Measurements from ENCODE around the gene BARX1.

BARX1 gene

DNA sequence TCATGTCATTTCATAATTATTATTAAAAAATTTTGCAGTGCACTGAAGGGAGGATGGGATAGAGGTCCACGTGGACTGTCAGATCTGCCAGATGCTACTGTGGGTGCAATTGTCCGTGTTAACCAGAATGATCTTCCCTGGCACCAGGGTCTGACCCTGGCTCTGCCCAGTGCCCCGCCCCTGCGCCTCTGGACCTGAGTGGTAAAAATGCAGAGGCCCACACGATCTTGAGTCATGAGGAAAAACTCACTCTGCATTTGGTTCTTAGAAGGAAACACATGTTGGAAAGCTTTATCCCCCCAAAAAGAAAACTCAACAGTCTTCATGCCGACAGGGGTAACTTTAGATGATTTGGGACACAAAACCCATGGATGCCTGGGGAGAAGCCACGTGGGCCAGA lies 20.1 kb upstream of the BARX1 start:
- TF ChIP-seq ZSCAN30 (tag by site-specific recombination; IDR thresholded peaks at IDR 0.05) (no peak), SETDB1 (IDR thresholded peaks at IDR 0.05; ENCODE audit: insufficient read length, low read length) (no peak), ZNF37A (tag by site-specific recombination; IDR thresholded peaks at IDR 0.05) (no peak), ZNF175 (tag by site-specific recombination; IDR thresholded peaks at IDR 0.05) (no peak), MYNN (tag by site-specific recombination; IDR thresholded peaks at IDR 0.05; ENCODE audit: borderline replicate concordance) (no peak), ZNF529 (tag by site-specific recombination; IDR thresholded peaks at IDR 0.05; ENCODE audit: insufficient replicate concordance) (no peak), ZNF292 (tag by site-specific recombination; IDR thresholded peaks at IDR 0.05; ENCODE audit: borderline replicate concordance, low read depth) (no peak), ZNF138 (tag by site-specific recombination; IDR thresholded peaks at IDR 0.05; ENCODE audit: borderline replicate concordance) (no peak), SP2 (tag by site-specific recombination; IDR thresholded peaks at IDR 0.05) (no peak), ZNF140 (tag by site-specific recombination; IDR thresholded peaks at IDR 0.05) (no peak), ZNF558 (tag by site-specific recombination; IDR thresholded peaks at IDR 0.05) (no peak), ZNF664 (tag by site-specific recombination; IDR thresholded peaks at IDR 0.05) (no peak)
- TF ChIP-seq, protein P1, sequence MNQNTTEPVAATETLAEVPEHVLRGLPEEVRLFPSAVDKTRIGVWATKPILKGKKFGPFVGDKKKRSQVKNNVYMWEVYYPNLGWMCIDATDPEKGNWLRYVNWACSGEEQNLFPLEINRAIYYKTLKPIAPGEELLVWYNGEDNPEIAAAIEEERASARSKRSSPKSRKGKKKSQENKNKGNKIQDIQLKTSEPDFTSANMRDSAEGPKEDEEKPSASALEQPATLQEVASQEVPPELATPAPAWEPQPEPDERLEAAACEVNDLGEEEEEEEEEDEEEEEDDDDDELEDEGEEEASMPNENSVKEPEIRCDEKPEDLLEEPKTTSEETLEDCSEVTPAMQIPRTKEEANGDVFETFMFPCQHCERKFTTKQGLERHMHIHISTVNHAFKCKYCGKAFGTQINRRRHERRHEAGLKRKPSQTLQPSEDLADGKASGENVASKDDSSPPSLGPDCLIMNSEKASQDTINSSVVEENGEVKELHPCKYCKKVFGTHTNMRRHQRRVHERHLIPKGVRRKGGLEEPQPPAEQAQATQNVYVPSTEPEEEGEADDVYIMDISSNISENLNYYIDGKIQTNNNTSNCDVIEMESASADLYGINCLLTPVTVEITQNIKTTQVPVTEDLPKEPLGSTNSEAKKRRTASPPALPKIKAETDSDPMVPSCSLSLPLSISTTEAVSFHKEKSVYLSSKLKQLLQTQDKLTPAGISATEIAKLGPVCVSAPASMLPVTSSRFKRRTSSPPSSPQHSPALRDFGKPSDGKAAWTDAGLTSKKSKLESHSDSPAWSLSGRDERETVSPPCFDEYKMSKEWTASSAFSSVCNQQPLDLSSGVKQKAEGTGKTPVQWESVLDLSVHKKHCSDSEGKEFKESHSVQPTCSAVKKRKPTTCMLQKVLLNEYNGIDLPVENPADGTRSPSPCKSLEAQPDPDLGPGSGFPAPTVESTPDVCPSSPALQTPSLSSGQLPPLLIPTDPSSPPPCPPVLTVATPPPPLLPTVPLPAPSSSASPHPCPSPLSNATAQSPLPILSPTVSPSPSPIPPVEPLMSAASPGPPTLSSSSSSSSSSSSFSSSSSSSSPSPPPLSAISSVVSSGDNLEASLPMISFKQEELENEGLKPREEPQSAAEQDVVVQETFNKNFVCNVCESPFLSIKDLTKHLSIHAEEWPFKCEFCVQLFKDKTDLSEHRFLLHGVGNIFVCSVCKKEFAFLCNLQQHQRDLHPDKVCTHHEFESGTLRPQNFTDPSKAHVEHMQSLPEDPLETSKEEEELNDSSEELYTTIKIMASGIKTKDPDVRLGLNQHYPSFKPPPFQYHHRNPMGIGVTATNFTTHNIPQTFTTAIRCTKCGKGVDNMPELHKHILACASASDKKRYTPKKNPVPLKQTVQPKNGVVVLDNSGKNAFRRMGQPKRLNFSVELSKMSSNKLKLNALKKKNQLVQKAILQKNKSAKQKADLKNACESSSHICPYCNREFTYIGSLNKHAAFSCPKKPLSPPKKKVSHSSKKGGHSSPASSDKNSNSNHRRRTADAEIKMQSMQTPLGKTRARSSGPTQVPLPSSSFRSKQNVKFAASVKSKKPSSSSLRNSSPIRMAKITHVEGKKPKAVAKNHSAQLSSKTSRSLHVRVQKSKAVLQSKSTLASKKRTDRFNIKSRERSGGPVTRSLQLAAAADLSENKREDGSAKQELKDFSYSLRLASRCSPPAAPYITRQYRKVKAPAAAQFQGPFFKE (tag by site-specific recombination; IDR thresholded peaks at IDR 0.05; ENCODE audit: borderline replicate concordance), result no peak
- TF ChIP-seq, protein P2, sequence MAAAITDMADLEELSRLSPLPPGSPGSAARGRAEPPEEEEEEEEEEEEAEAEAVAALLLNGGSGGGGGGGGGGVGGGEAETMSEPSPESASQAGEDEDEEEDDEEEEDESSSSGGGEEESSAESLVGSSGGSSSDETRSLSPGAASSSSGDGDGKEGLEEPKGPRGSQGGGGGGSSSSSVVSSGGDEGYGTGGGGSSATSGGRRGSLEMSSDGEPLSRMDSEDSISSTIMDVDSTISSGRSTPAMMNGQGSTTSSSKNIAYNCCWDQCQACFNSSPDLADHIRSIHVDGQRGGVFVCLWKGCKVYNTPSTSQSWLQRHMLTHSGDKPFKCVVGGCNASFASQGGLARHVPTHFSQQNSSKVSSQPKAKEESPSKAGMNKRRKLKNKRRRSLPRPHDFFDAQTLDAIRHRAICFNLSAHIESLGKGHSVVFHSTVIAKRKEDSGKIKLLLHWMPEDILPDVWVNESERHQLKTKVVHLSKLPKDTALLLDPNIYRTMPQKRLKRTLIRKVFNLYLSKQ (tag by site-specific recombination; IDR thresholded peaks at IDR 0.05; ENCODE audit: borderline replicate concordance), result no peak
- TF ChIP-seq, protein P3, sequence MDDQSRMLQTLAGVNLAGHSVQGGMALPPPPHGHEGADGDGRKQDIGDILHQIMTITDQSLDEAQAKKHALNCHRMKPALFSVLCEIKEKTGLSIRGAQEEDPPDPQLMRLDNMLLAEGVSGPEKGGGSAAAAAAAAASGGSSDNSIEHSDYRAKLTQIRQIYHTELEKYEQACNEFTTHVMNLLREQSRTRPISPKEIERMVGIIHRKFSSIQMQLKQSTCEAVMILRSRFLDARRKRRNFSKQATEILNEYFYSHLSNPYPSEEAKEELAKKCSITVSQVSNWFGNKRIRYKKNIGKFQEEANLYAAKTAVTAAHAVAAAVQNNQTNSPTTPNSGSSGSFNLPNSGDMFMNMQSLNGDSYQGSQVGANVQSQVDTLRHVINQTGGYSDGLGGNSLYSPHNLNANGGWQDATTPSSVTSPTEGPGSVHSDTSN (CRISPR knock-in tag; IDR thresholded peaks at IDR 0.05), result no peak
- TF ChIP-seq, protein P4, sequence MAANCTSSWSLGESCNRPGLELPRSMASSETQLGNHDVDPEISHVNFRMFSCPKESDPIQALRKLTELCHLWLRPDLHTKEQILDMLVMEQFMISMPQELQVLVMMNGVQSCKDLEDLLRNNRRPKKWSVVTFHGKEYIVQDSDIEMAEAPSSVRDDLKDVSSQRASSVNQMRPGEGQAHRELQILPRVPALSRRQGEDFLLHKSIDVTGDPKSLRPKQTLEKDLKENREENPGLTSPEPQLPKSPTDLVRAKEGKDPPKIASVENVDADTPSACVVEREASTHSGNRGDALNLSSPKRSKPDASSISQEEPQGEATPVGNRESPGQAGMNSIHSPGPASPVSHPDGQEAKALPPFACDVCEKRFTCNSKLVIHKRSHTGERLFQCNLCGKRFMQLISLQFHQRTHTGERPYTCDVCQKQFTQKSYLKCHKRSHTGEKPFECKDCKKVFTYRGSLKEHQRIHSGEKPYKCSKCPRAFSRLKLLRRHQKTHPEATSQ (tag by site-specific recombination; IDR thresholded peaks at IDR 0.05), result no peak
- Histone ChIP-seq H3K4me1 (ENCODE audit: control insufficient read depth, insufficient read depth, low read length) (no peaks in the 10 kb centered on the region), H3K36me3 (ENCODE audit: control insufficient read depth in 2 of 2, insufficient read depth in 1 of 2, low read length in 2 of 2) (no peaks in the 10 kb centered on the region), H3K9me3 (ENCODE audit: control insufficient read depth, insufficient read depth, low read depth, low read length) (no peaks in the 10 kb centered on the region), H3K4me3 (ENCODE audit: low read depth, low read length) (no peak overlapping the region), H3K27ac (ENCODE audit: extremely low read depth, low read depth, low read length) (no peak overlapping the region)
- ChIA-PET CTCF (interaction anchor here (0.6 kb wide), 2 partner anchors 11 to 28 kb away, joined by 3 to 6 read pairs; no protein-coding TSS in a partner anchor), POLR2A (no interaction called here)
